HepG2 (cell line): Measurements from ENCODE around the gene VMO1. TPM values are rescaled to one million over a fixed set of nuclear protein-coding genes. Genes with fewer than 3 reads are reported as not detected.
A peak's percentile ranks its signal among the peaks of the same experiment; 100 is the strongest.

Source experiments
- ADNP ChIP-seq: sonication (generic); formaldehyde crosslinking; IDR thresholded peaks from 2 replicates; pipeline ENCODE4 v1.4.0; 2020; ENCODE audit warnings: missing genetic modification reagents
- DNMT1 ChIP-seq: sonication (generic); formaldehyde crosslinking; IDR thresholded peaks from 2 replicates; pipeline ENCODE4 v1.5.1; 2020; ENCODE audit warnings: mild to moderate bottlenecking, missing genetic modification reagents
- ETV5 ChIP-seq: IDR thresholded peaks from 2 replicates; pipeline ENCODE4 v1.6.1; 2018; ENCODE audit warnings: missing biosample characterization, missing genetic modification reagents, inconsistent platforms, borderline replicate concordance
- FOXA3 ChIP-seq: IDR thresholded peaks from 2 replicates; pipeline ENCODE4 v1.6.1; 2016; ENCODE audit warnings: missing genetic modification reagents, missing compliant biosample characterization
- GABPA ChIP-seq, 2 experiments: IDR thresholded peaks; 2 replicates each; pipeline ENCODE4 v1.6.1; 2011 to 2016; ENCODE audit warnings: low read depth in 2 of 2, low read length in 1 of 2, missing biosample characterization in 1 of 2, missing genetic modification characterization in 1 of 2
- JDP2 ChIP-seq: sonication (generic); formaldehyde crosslinking; IDR thresholded peaks from 2 replicates; pipeline ENCODE4 v1.8.1; 2022; ENCODE audit warnings: missing genetic modification reagents, borderline replicate concordance
- MAF1 ChIP-seq: sonication (generic); formaldehyde crosslinking; IDR thresholded peaks from 2 replicates; pipeline ENCODE4 v1.5.0; 2020; ENCODE audit warnings: missing genetic modification reagents, borderline replicate concordance
- NCOA5 ChIP-seq: sonication (generic); formaldehyde crosslinking; IDR thresholded peaks from 2 replicates; pipeline ENCODE4 v1.4.0; 2020; ENCODE audit warnings: missing genetic modification reagents
- NCOR1 ChIP-seq: fragments of 200-600 bp; sonication (generic); IDR thresholded peaks from 2 replicates; pipeline ENCODE4 v1.7.0; 2017; ENCODE audit warnings: antibody characterized with exemption, low read length, borderline replicate concordance
- NKX3-1 ChIP-seq: sonication (generic); formaldehyde crosslinking; IDR thresholded peaks from 2 replicates; pipeline ENCODE4 v1.5.0; 2020; ENCODE audit warnings: missing genetic modification reagents
- NPAS2 ChIP-seq: sonication (generic); formaldehyde crosslinking; IDR thresholded peaks from 2 replicates; pipeline ENCODE4 v1.8.0; 2022; ENCODE audit warnings: mild to moderate bottlenecking, missing genetic modification reagents, borderline replicate concordance
- RFX3 ChIP-seq: IDR thresholded peaks from 2 replicates; pipeline ENCODE4 v1.6.1; 2016; ENCODE audit warnings: missing biosample characterization, missing genetic modification reagents
- SMYD3 ChIP-seq: sonication (generic); formaldehyde crosslinking; IDR thresholded peaks from 2 replicates; pipeline ENCODE4 v1.8.1; 2023; ENCODE audit warnings: mild to moderate bottlenecking, missing genetic modification reagents
- SPEN ChIP-seq: sonication (generic); formaldehyde crosslinking; IDR thresholded peaks from 2 replicates; pipeline ENCODE4 v1.5.1; 2020; ENCODE audit warnings: low read depth, mild to moderate bottlenecking, missing genetic modification reagents
- WIZ ChIP-seq: sonication (generic); formaldehyde crosslinking; IDR thresholded peaks from 2 replicates; pipeline ENCODE4 v1.5.1; 2020; ENCODE audit warnings: mild to moderate bottlenecking, missing genetic modification reagents
- ZNF142 ChIP-seq: sonication (generic); formaldehyde crosslinking; IDR thresholded peaks from 2 replicates; pipeline ENCODE4 v1.4.0; 2020; ENCODE audit warnings: missing genetic modification reagents
- ZNF205 ChIP-seq: IDR thresholded peaks from 2 replicates; pipeline ENCODE4 v1.6.1; 2018; ENCODE audit warnings: missing biosample characterization, missing genetic modification reagents
- ZNF441 ChIP-seq: sonication (generic); formaldehyde crosslinking; IDR thresholded peaks from 2 replicates; pipeline ENCODE4 v1.7.0; 2021; ENCODE audit warnings: missing genetic modification reagents, borderline replicate concordance
- ZNF546 ChIP-seq: sonication (generic); formaldehyde crosslinking; conservative IDR thresholded peaks from 2 replicates; pipeline ENCODE4 v1.8.1; 2023; ENCODE audit warnings: mild to moderate bottlenecking, missing genetic modification reagents
- ZNF639 ChIP-seq: conservative IDR thresholded peaks from 2 replicates; pipeline ENCODE4 v1.6.1; 2018; ENCODE audit warnings: missing genetic modification reagents
- polyA plus RNA-seq, 8 experiments: library from polyadenylated mRNA; depleted of rRNA in 3 of 8; stranded (reverse) in 7 of 8; unstranded in 1 of 8; fragments of >200 nt; fragmentation: Illumina TruSeq in 4 of 8; extraction: Trizol in 4 of 8; gene quantifications; 2 replicates each; pipeline versions ENCODE4 v1.2.1 to v1.2.3, GENCODE V29; 2011 to 2016; ENCODE audit warnings: low read depth in 4 of 8, missing spikeins in 1 of 8, mixed read lengths in 1 of 8; ENCODE audit not compliant: insufficient read depth in 1 of 8
- total RNA-seq, 5 experiments: library from RNA; depleted of rRNA; stranded (reverse); fragments of >200 nt; fragmentation: Illumina TruSeq; extraction: Trizol; gene quantifications; 2 replicates each; pipeline ENCODE4 v1.2.3, GENCODE V29; 2016; ENCODE audit warnings: low read depth in 1 of 5

Gene VMO1
- total and polyA plus RNA-seq, 2 of the 13 experiments (the other 11 are each of a cell fraction or from before 2014, with no cell fraction given): not detected

DNA sequence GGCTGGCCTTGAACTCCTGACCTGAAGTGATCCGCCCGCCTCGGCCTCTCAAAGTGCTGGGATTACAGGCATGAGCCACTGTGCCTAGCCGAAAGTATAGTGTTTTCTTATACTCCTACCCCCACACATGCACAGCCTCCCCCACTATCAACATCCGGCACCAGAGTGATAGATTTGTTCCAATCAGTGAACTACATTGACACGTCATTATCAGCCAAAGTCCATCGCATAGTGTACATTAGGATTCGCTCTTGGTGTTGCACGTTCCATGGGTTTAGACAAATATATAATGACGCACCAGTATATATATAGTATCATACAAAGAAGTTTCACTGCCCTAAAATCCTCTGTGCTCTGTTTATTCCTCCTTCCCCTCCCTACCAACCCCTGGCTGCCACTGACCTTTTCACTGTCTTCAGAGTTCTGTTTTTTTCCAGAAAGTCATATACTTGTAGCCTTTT lies 26.4 kb downstream of the VMO1 start (continued):
- TF ChIP-seq ZNF142 (CRISPR knock-in tag) (no peak), MAF1 (CRISPR knock-in tag) (no peak), JDP2 (CRISPR knock-in tag) (no peak), NCOR1 (peak; percentile 90), NKX3-1 (CRISPR knock-in tag) (no peak), ADNP (peak; percentile 36; the same call in 1 of the 2 replicates), ETV5 (CRISPR knock-in tag) (peak; percentile 99), ZNF205 (CRISPR knock-in tag) (peak; percentile 85; the same call in 1 of the 2 replicates), ZNF639 (no peak), RFX3 (CRISPR knock-in tag) (no peak), SMYD3 (CRISPR knock-in tag) (peak; percentile 81), GABPA (IDR thresholded peaks at IDR 0.05; ENCODE audit: low read depth, low read length) (no peak), GABPA (CRISPR knock-in tag; IDR thresholded peaks at IDR 0.05; ENCODE audit: low read depth) (peak; percentile 81), ZNF441 (CRISPR knock-in tag) (no peak), SPEN (CRISPR knock-in tag) (peak; percentile 81; the same call in 1 of the 2 replicates), NPAS2 (CRISPR knock-in tag) (no peak), ZNF546 (CRISPR knock-in tag) (no peak), WIZ (CRISPR knock-in tag) (no peak), DNMT1 (CRISPR knock-in tag) (no peak), NCOA5 (CRISPR knock-in tag) (no peak), FOXA3 (CRISPR knock-in tag) (peak; percentile 96)
